GM18951 (cell line): Measurements from ENCODE around the gene RBBP4.
"Not testable (repeated sequence)": the region's sequence is repeated elsewhere in the genome, so short reads cannot be mapped to it uniquely, and the experiment has no call there.

Experiments used
- POLR2A ChIP-seq: IDR thresholded peaks from 4 replicates; pipeline ENCODE4 v1.6.1; 2011; ENCODE audit warnings: mild to moderate bottlenecking; ENCODE audit not compliant: insufficient read length, insufficient read depth; ENCODE audit errors: extremely low read depth
- in situ Hi-C: fragments of 300-500 bp; cut with MboI; formaldehyde crosslinking; loops from one replicate; pipeline ENCODE4 v1.12.0; 2022; ENCODE audit warnings: low sequenced_read_pairs, mixed read lengths, inconsistent platforms; ENCODE audit not compliant: unreplicated experiment

Gene RBBP4

GRCh38 chr1:32651461-32652073, 559 bp downstream of the RBBP4 start:
- in situ Hi-C loops, result no loop called here
- no peak for TF ChIP-seq POLR2A

- no peak for TF ChIP-seq POLR2A
- in situ Hi-C loops, result no loop called here
Observed at GRCh38 chr1:32652244-32652962, 1.4 kb downstream of the RBBP4 start.

- in situ Hi-C loops, result no loop called here
- TF ChIP-seq POLR2A, result no peak
Observed at GRCh38 chr1:32659581-32659980, 8.6 kb downstream of the RBBP4 start.

- TF ChIP-seq POLR2A, result no peak
- in situ Hi-C loops, result no loop called here
Observed at GRCh38 chr1:32665915-32666314, 14.9 kb downstream of the RBBP4 start.

- no peak for TF ChIP-seq POLR2A
- in situ Hi-C loops, result no loop called here
Observed at GRCh38 chr1:32666901-32667566, 16.0 kb downstream of the RBBP4 start.

- in situ Hi-C loops, result not testable (repeated sequence)
Observed at GRCh38 chr1:32668716-32669115, 17.7 kb downstream of the RBBP4 start.

GRCh38 chr1:32676945-32677344, 25.9 kb downstream of the RBBP4 start:
- in situ Hi-C loops, result no loop called here
- no peak for TF ChIP-seq POLR2A

GRCh38 chr1:32679993-32680392, 29.0 kb downstream of the RBBP4 start:
- in situ Hi-C loops, result not testable (repeated sequence)

- in situ Hi-C loops, result no loop called here
- TF ChIP-seq POLR2A, result no peak
Observed at GRCh38 chr1:32680642-32681041, 29.6 kb downstream of the RBBP4 start.

- no peak for TF ChIP-seq POLR2A
- in situ Hi-C loops, result no loop called here
Observed at GRCh38 chr1:32681509-32681908, 30.5 kb downstream of the RBBP4 start.

GRCh38 chr1:32681999-32682398, 31.0 kb downstream of the RBBP4 start:
- no peak for TF ChIP-seq POLR2A
- in situ Hi-C loops, result no loop called here

GRCh38 chr1:32683397-32683796, 32.4 kb downstream of the RBBP4 start:
- no peak for TF ChIP-seq POLR2A
- in situ Hi-C loops, result no loop called here

- in situ Hi-C loops, result no loop called here
Observed at GRCh38 chr1:32684167-32684811, 33.3 kb downstream of the RBBP4 start.

GRCh38 chr1:32685498-32685897, 34.5 kb downstream of the RBBP4 start:
- in situ Hi-C loops, result no loop called here
- TF ChIP-seq POLR2A, result no peak

More at GRCh38 chr1:32684167-32684811, 33.3 kb downstream of the RBBP4 start:
- TF ChIP-seq POLR2A, result no peak
